SH-SY5Y (cell line): ENCODE results near the gene CTSD.

ENCODE experiments used
- GATA2 ChIP-seq: IDR thresholded peaks from 2 replicates; pipeline ENCODE4 v1.6.1; 2011; ENCODE audit warnings: mild to moderate bottlenecking, low read depth, low read length
- GATA3 ChIP-seq: IDR thresholded peaks from 2 replicates; pipeline ENCODE4 v1.6.1; 2011; ENCODE audit warnings: low read depth, mild to moderate bottlenecking, low read length, moderate library complexity

CTSD gene

DNA sequence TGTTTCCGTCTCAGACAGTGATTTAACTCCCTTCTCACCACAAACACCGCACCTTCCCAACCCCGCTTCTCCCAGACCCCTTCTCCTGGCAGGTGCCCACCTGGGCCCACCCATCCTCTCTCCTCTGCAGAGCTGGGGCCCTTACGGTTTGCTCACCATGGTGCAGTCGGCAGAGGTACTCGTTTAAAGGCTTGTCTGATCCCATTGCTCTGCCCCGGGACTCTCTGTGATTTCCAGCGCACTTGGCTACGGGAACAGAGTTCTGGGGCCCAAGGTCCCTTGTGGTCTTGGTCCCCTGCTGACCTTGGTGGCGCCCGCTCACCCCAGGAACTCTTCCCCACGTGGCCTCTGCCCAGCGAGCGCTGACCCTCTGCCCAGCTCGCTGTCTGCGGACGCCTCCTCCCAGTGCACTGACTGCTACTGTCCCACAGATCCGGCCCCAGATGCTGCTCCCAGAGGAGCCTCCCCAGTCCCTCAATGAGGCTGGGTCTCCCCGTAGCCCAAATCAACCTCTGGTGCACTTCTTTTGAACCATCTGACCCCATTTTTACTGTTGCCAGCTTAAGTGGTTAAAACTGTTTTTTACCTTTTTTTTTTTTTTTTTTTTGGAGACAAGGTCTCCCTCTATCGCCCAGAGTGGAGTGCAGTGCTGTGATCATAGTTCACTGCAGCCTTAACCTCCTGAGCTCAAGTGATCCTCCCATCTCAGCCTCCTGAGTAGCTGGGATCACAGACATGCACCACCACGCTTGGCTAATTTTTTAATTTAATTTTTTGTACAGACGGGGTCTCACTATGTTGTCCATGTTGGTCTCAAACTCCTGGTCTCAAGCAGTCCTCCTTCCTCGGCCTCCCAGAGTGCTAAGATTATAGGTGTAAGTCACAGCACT lies 21.3 kb upstream of the CTSD start:
- TF ChIP-seq GATA2 (no peak), GATA3 (no peak)

DNA sequence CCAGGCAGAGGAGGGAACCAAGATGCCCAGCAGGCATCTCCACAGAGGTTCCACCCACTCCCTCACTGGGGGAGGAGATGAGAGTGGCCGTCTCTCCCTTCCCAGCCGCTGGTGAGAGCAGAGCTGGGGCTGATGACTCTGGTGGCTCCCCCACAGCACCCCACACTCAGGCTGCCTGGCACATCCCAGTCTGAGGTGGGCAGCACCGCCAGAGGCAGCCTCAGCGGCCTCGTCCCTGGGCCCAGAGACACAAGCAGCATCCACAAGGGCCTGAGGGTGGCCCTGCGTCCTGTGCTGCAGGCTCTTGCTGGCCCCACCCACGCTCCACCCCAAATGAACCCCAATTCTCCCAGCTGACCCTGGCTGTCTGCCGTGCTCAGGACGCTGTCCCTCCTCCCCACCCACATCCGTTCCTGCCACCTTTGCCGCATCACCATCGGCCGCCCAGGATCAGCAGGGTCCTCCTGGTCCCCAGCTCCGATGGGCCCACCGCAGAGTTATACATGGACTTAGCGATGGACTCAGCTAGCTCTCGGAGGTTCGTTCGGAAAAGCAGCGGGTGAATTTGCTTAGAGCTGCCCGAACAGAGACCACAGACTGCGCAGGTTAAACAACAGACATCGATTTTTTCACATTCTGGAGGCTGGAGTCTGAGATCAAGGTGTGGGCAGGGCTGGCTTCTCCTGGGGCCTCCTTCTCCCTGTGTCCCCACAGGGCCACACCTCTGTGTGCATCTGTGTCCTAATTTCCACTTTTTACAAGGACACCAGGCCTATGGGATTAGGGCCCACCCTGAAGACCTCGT lies 20.2 kb upstream of the CTSD start:
- no peak for TF ChIP-seq GATA3
- TF ChIP-seq GATA2 = no peak

DNA sequence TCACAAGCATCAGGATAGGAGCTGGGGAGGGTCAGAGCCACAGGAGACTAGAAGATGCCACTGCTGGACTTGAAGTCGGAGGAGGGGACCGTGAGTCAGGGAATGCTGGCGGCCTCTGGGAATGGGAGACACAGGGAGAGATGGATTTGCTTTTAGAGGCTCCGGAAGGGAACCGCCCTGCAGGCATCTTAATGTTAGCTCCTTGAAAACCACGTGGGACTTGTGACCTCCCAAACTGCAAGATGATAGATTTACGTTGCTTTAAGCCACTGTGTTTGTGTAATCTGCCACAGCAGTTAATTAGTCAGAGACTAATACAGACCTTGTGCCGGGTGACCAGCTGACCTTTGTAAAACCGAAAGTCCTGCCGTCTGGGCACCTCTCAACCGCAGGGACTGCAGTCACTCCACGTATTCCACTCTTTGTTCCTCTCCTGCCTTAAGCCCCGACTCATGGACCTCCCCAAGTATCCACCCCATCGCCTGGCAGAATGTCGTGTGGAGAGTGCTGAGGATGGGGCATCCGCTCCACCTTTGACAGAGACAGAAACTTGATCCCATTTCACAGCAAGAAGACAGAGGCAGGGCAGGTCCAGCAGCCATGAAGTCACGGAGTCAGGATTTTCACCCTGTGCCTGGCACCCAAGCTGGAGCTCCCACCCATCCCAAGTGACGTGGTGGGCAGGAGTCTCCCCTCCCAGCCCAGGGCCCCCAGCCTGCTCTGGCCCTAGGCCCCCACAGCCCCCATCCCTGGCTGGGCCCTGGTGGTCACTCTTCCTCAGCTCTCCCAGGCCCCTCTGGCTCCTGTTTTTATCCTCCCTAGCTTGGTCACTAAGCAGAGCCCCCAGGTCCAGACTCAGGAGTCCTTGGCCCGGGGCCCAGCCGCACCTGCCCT lies 19.4 kb upstream of the CTSD start:
- TF ChIP-seq GATA2 (no peak), GATA3 (no peak)

DNA sequence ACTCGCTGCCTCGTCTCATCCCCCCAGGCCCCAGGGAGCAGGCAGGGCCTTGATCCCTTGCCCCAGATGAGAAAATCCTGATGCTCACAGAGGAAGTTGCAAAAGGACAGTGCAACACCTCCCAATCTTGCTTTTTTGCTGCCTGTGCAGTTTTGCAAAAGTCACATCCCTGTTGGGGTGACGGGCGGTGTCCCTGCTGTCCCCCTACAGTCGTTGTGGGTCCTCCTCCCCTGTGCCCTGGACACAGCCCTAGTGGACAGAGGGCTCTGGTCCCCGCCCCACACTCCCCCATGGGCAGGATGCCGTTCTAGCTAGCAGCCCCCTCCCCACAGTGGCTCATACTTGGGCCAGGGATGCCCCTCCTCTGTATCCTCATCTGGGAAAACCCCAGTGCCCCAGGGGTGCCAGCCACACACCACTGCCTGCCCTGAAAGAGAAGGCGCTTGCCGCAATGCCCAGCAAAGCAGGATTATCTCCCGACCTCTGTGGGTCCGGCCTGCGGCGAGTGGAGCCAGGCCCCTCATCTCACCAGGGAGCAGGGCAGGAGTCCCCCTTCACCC lies 18.4 kb upstream of the CTSD start:
- TF ChIP-seq GATA2 = no peak
- TF ChIP-seq GATA3 = no peak

DNA sequence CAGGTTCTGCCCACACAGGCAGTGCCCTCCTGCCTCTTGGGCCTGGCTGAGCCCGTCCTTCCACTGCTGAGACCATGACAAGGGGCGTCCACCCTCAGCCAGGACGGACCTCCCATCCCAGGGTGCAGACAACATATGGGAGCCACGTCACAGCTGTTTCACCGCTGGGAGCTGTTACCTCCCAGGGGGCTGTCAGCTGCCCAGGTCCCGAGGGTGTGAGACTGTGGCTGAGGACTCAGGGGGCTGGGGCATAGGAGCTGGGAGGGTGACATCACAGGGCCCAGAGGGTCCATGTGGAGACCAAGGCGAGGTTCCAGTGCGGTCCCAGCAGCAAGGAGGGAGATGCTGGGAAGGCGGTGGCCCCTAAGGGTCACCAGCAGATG lies 17.9 kb upstream of the CTSD start:
- no peak for TF ChIP-seq GATA2
- TF ChIP-seq GATA3 = no peak

DNA sequence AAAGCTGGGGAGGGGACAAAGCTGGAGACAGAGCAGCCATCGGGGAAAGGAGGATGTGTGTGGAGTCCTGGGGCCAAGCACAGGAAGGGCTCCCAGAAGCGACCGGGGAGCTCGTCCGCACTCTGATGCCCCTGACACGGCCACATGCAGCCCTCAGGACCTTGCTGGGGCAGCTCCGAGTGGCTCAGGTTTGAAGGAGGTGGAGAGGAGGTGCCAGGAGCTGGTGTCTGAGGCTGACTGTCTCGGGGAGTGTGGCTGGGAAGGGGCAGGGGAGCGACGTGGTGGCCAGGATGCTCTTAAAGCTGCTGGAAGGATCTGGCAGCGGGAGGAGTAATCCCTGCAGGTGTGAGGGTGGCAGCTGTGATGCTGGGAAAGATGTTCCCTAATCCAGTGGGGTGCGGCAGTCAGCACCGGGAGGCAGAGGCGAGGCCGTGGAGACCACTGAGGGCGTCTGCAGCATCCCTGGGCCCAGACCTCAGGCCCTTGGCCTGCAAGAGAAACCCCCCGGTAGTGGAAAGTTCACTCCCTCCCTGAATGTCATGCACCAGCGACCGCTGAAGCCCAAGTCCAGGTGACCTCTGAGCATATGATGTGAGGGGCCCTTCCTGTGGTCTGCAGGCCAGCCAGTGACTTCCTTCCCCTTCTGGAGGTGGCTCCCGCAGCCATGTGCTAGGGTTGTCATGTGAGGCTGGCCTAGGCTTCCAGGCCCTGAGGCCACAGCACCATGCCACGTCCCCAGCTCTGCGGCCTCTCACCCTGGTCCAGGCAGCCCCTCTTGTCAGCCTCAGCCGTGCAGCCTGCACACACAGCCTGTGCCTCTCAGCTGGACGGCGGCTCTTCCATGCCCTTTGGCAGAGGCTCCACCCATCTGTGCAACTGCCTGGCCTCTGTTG lies 17.2 kb upstream of the CTSD start:
- TF ChIP-seq GATA3 (no peak), GATA2 (no peak)

DNA sequence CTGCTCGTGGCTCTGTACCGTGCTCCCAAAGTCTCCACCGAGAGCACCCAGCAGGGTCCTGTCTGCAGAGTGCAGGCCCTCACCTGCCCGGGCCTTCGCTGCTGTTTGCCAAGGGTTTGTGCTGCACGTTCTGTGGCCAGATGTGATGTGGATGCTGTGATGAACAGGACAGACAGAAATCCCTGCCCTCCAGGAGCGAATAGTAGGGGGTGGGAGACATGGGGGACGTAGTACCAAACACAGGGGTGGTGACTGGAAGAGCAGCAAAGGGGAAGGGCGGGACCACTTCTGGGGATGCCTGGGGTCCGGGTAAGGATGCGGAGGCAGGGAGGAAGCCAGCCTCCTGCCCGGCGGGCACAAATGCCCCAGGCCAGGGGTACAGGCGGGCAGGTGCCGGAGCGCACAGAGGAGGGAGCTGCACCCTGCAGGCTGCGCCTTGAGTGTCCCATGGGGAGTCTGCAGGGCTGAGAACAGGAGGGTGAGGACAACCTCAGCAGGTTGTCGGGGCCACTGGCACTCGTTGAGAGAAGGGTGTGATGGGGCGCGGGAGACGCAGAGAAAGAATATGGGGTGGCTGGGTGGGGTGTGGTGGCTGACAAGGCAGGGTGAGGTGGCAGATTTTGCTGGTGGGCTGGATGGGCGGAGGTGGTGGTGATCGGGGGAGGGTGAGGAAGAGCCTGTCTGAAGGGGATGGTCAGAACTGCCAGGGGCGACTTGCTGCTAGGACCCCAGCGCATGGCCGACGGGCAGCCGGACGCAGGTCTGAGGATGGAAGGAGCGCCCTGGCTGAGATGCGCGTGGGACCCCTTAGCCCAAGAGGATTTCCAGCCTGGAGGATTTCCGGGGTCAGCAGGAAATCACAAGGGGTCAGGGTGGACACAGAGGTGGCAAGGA lies 16.3 kb upstream of the CTSD start:
- TF ChIP-seq GATA3 (no peak), GATA2 (no peak)

DNA sequence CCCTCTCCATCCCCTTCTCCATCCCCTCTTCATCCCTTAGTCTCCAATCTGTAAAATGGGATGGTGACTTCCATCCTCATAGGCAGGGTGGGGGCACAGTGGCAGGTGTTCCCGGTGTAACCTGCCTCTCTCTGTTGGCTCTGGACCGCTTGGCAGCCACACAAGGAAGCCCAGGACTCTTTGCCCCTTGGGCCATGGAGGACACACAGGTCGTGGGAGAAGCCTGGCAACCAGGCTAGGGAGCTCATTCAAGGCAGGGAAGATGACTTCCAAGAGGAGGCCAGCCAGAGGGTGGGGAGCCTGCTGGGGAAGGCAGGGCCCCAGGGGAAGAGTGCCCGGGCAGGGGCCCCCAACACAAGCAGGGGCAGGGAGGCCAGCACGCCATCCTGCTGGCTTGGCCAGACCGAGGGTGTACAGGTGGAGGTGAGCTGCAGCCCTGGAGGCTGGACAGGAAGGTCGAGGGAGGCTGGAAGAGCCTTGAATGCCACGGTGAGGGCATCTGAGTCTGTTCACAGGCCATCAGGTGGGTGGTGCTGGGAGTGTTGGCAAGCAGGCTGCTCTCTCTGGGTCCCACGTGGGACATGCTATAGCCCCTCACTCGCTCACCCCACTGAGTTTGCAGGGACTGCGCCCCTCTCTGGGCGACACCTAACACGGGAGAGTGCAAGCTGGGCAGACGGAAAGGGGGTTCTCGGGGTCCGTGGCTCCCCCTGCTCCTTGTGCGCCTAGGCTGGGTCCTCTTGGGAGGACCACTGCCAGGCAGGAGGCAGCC lies 15.5 kb upstream of the CTSD start:
- TF ChIP-seq GATA2 = no peak

DNA sequence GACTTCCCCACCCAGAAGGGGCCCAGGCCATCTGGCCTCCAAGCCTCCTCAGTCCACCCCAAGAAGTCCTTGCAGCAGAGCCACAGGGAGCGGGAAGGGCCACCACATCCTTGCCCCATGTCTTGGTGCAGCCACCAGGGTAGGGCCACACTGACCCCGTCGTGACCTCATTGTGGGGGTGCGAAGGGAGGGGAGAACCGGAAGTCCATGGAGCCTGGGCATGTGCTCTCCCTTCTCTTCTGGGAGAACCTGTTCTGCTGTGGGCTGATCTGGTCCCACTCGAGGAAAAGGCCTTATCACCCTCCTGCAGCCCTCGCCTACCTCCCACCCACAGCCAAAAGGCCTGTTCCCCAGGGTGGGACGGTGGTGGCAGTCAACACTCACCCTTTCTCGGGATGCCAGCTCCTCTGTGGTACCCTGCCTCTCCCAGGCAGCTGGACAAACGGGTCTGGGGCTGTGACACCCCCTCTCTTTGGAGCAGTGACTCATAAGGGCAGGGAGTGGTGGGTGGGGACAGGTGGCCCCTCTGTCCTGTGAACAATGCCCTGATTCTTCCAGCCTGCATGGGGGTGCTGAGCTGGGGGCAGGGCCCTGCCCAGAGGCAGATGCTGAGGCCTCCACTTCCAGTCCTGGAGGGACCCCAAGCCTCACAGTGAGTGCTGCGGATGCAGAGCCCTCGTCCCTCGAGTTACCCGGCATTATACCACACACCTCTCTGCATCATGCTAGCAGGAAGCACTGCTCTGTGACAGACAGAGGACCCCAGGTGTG lies 14.6 kb upstream of the CTSD start:
- TF ChIP-seq GATA3 (no peak), GATA2 (no peak)

DNA sequence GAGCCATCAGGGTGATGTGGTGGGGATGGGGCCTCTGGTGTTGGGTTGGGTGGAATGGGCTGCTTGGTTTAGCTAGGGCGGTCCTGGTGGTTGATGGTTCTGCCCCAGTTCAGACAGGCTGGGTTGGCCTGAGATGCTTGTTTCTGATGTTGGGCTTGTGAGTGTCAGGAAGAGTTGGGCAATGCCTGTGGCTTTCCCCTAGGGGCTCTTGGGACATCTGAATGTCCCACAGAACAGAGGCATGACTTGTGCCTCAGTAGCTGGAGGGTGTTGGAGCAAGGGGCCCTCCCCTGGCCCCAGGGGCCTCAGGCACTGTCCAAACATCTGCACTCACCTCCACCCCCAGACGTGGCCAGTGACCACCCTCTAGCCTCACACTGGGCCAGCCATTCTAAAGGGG lies 14.0 kb upstream of the CTSD start:
- TF ChIP-seq GATA3 (no peak), GATA2 (no peak)

DNA sequence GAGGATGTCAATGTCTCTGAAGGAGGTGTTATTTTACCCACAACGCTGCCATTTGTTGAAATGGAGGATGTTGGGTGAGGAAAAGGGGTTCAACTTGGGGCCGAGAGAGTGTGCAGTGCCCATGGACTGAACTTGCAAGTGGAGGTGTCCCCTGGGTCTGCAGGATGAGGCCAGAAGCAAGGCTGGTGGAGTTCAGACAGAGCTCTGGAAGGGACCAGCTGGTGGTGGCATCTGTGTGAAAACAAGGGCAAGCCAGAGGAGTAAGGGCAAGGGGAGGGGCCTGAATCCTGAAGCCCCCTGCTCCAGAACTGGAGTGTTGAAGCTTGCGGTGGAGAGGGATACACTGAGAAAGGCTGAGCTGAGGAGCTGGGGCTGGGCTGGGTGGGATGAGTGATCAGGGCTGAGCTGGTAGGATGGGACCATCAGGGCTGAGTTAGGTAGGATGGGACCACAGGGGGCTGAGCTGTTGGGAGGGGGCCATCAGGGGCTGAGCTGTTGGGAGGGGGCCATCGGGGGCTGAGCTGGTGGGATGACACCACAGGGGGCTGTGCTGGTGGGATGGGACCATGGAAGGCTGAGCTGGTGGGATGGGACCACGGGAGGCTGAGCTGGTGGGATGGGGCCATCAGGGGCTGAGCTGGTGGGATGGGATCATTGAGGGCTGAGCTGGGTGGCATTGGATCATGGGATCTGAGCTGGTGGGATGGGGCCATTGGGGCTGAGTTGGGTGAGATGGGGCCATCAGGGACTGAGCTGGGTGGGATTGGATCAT lies 13.4 kb upstream of the CTSD start:
- TF ChIP-seq GATA2 (no peak), GATA3 (no peak)
